Astrocyte (in vitro differentiated cells and primary cell): Measurements from ENCODE around the gene GYPC. TPM values are rescaled to one million over a fixed set of nuclear protein-coding genes. Genes with fewer than 3 reads are reported as not detected.

ENCODE experiments used
- DNase-seq: peaks from one replicate; pipeline ENCODE4 v3.0.0-alpha.2; 2010; ENCODE audit warnings: low read depth
- FAIRE-seq: peaks from 2 replicates; lab custom pipeline; 2011; peaks lifted over from hg19 to GRCh38; lab: Jason Lieb, UNC
- H2AFZ ChIP-seq: 2 replicates; pipeline ENCODE4 v1.6.0; 2012; ENCODE audit warnings: low read depth, low read length, inconsistent platforms
- H3K27ac ChIP-seq: 2 replicates; pipeline ENCODE4 v1.5.1; 2011; ENCODE audit warnings: low read depth, low read length, inconsistent platforms
- H3K27me3 ChIP-seq: 2 replicates; pipeline ENCODE4 v1.6.0; 2011; ENCODE audit warnings: low read length, inconsistent platforms; ENCODE audit not compliant: insufficient read depth
- H3K36me3 ChIP-seq: 2 replicates; pipeline ENCODE4 v1.5.1; 2011; ENCODE audit warnings: low read length, inconsistent platforms; ENCODE audit not compliant: insufficient read depth
- H3K4me1 ChIP-seq: 2 replicates; pipeline ENCODE4 v1.5.1; 2011; ENCODE audit warnings: low read length, inconsistent platforms; ENCODE audit not compliant: insufficient read depth
- H3K4me2 ChIP-seq: 2 replicates; pipeline ENCODE4 v1.6.0; 2012; ENCODE audit warnings: low read length, inconsistent platforms
- H3K4me3 ChIP-seq: 2 replicates; pipeline ENCODE4 v1.5.1; 2011; ENCODE audit warnings: low read depth, mild to moderate bottlenecking, low read length, inconsistent platforms; ENCODE audit not compliant: insufficient read depth
- H3K79me2 ChIP-seq: 2 replicates; pipeline ENCODE4 v1.6.0; 2012; ENCODE audit warnings: mild to moderate bottlenecking, low read length, inconsistent platforms; ENCODE audit not compliant: insufficient read depth
- H3K9ac ChIP-seq: 2 replicates; pipeline ENCODE4 v1.6.0; 2012; ENCODE audit warnings: mild to moderate bottlenecking, low read length, inconsistent platforms
- H3K9me3 ChIP-seq: 2 replicates; pipeline ENCODE4 v1.5.1; 2012; ENCODE audit warnings: low read depth, mild to moderate bottlenecking, low read length, inconsistent platforms; ENCODE audit not compliant: insufficient read depth
- H4K20me1 ChIP-seq: 2 replicates; pipeline ENCODE4 v1.6.0; 2012; ENCODE audit warnings: low read length, inconsistent platforms; ENCODE audit not compliant: insufficient read depth
- H3K27ac Mint-ChIP-seq: one replicate; pipeline ENCODE4 v1.8.0; 2021; ENCODE audit warnings: mild to moderate bottlenecking, mixed read lengths; ENCODE audit not compliant: unreplicated experiment
- H3K27me3 Mint-ChIP-seq: one replicate; pipeline ENCODE4 v1.8.0; 2021; ENCODE audit warnings: low read depth, mixed read lengths; ENCODE audit not compliant: unreplicated experiment
- H3K36me3 Mint-ChIP-seq: one replicate; pipeline ENCODE4 v1.8.0; 2021; ENCODE audit warnings: low read depth, mixed read lengths; ENCODE audit not compliant: unreplicated experiment
- H3K4me1 Mint-ChIP-seq: one replicate; pipeline ENCODE4 v1.8.0; 2021; ENCODE audit warnings: low read depth, mixed read lengths; ENCODE audit not compliant: unreplicated experiment
- H3K4me3 Mint-ChIP-seq: one replicate; pipeline ENCODE4 v1.8.0; 2021; ENCODE audit warnings: mild to moderate bottlenecking, moderate library complexity, mixed read lengths; ENCODE audit not compliant: unreplicated experiment
- H3K9me3 Mint-ChIP-seq: one replicate; pipeline ENCODE4 v1.8.0; 2021; ENCODE audit warnings: mild to moderate bottlenecking, mixed read lengths; ENCODE audit not compliant: unreplicated experiment
- EZH2 ChIP-seq: IDR thresholded peaks from 2 replicates; pipeline ENCODE4 v1.6.1; 2012; ENCODE audit warnings: mild to moderate bottlenecking, low read length, inconsistent platforms; ENCODE audit not compliant: insufficient read depth
- total RNA-seq: library from RNA; stranded (reverse); gene quantifications from 2 replicates; pipeline ENCODE4 v1.2.1, GENCODE V29; 2021
- TF ChIP-seq, protein P1 (sequence below): IDR thresholded peaks from 2 replicates; pipeline ENCODE4 v1.5.1; 2011; ENCODE audit warnings: low read depth, mild to moderate bottlenecking, inconsistent platforms, low read length, moderate library complexity; ENCODE audit not compliant: insufficient read depth

GYPC gene
- total RNA-seq, 1 donor from 2014 or later, result 29.3 TPM

DNA sequence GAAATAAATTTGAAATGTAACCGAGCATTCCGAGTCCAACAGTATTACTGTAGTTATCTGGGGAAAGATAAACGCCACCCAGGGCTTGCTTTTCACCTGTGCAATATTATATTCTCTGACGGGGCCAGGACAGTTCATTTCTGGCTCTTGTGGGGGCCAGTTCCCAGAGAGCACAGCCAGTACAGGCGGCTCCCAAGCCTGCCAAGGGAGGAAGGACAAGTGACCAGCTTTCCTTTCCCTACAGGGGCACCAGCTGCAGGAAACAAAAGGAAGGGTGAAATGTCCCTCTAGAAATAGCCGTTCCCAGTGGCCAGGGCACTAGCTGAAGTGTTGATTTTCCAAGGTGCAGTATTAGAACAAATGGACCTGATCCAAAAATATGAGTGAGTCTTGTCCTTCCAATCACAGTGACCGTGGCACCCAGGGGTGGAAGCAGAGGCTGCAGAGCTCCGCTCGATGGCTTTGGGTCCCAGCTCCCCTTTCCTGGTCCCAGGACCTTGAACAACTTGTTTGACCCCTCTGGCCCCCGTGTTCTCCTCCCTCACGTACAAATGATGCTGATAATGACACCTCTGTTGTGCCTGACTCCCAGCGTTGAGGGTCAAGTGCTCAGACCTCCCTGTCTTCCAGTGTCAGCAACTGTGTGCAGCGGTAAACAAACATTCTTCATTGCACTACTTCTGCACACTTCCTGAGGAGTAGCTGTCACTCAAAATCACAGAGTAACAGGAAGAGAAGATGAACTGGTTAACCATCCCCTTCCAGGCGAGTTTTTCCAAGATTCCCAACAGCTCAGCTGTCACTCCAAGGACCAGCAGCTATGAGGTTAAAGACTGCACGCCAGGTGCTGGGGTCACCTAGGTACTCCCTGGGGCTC is 40.9 kb downstream of the GYPC start:
- no peak for DNase-seq
- H3K27me3 ChIP-seq, result no peaks in the 10 kb centered on the region
- no peak overlapping the region for H3K4me3 Mint-ChIP-seq
- H3K9me3 Mint-ChIP-seq, result peaks cover 16% of the 10 kb centered on the region
- no peak overlapping the region for H3K4me3 ChIP-seq
- H3K36me3 Mint-ChIP-seq, result peaks cover 28% of the 10 kb centered on the region
- H2AFZ ChIP-seq, result no peak overlapping the region
- H3K4me1 Mint-ChIP-seq, result no peaks in the 10 kb centered on the region
- no peaks in the 10 kb centered on the region for H3K79me2 ChIP-seq
- no peak overlapping the region for H3K27ac Mint-ChIP-seq
- TF ChIP-seq, protein P1, sequence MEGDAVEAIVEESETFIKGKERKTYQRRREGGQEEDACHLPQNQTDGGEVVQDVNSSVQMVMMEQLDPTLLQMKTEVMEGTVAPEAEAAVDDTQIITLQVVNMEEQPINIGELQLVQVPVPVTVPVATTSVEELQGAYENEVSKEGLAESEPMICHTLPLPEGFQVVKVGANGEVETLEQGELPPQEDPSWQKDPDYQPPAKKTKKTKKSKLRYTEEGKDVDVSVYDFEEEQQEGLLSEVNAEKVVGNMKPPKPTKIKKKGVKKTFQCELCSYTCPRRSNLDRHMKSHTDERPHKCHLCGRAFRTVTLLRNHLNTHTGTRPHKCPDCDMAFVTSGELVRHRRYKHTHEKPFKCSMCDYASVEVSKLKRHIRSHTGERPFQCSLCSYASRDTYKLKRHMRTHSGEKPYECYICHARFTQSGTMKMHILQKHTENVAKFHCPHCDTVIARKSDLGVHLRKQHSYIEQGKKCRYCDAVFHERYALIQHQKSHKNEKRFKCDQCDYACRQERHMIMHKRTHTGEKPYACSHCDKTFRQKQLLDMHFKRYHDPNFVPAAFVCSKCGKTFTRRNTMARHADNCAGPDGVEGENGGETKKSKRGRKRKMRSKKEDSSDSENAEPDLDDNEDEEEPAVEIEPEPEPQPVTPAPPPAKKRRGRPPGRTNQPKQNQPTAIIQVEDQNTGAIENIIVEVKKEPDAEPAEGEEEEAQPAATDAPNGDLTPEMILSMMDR, result no peak
- no peak for TF ChIP-seq EZH2
- H3K36me3 ChIP-seq, result peaks cover 6% of the 10 kb centered on the region
- H3K4me2 ChIP-seq, result no peak overlapping the region
- no peaks in the 10 kb centered on the region for H3K9me3 ChIP-seq
- H3K27me3 Mint-ChIP-seq, result no peaks in the 10 kb centered on the region
- no peaks in the 10 kb centered on the region for H3K4me1 ChIP-seq
- no peaks in the 10 kb centered on the region for H4K20me1 ChIP-seq
- no peak overlapping the region for H3K27ac ChIP-seq
- H3K9ac ChIP-seq, result no peak overlapping the region
- FAIRE-seq, result no peak

DNA sequence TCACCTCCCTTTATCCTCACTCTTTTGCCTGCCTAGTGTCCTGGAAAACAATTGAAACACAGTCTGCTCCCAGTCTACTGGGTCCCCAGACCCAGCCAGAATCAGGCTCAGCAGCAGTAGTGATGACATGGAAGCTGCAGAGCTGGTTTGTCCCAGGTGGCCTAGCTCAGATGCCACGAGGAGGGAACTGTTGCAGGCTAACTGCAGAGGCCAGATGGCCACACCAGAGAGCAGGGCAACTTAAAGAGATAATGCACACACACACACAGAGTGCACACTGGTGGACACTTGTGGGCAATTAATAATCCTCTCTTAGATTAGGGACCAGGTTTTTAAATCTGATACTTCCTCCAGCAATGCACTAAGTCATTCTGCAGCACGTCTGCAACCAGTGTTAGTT is 42.4 kb downstream of the GYPC start:
- no peak overlapping the region for H3K4me2 ChIP-seq
- no peaks in the 10 kb centered on the region for H3K9me3 ChIP-seq
- no peaks in the 10 kb centered on the region for H3K27me3 Mint-ChIP-seq
- H3K4me1 ChIP-seq, result no peaks in the 10 kb centered on the region
- peaks cover 13% of the 10 kb centered on the region for H3K9me3 Mint-ChIP-seq
- no peak overlapping the region for H2AFZ ChIP-seq
- H3K36me3 Mint-ChIP-seq, result peaks cover 22% of the 10 kb centered on the region
- H3K4me3 ChIP-seq, result no peak overlapping the region
- no peaks in the 10 kb centered on the region for H3K79me2 ChIP-seq
- no peak for DNase-seq
- FAIRE-seq, result no peak
- TF ChIP-seq EZH2, result no peak
- TF ChIP-seq, protein P1, result no peak
- no peak overlapping the region for H3K27ac Mint-ChIP-seq
- peaks cover 6% of the 10 kb centered on the region for H3K36me3 ChIP-seq
- H3K27ac ChIP-seq, result no peak overlapping the region
- H3K4me1 Mint-ChIP-seq, result no peaks in the 10 kb centered on the region
- no peak overlapping the region for H3K9ac ChIP-seq
- no peaks in the 10 kb centered on the region for H4K20me1 ChIP-seq
- H3K4me3 Mint-ChIP-seq, result no peak overlapping the region
- H3K27me3 ChIP-seq, result no peaks in the 10 kb centered on the region

GRCh38 chr2:126699018-126699417 is 43.1 kb downstream of the GYPC start:
- no peaks in the 10 kb centered on the region for H3K79me2 ChIP-seq
- no peak overlapping the region for H3K9ac ChIP-seq
- no peak overlapping the region for H2AFZ ChIP-seq
- no peak for DNase-seq
- Mint-ChIP-seq H3K4me1 (no peaks in the 10 kb centered on the region), H3K9me3 (peaks cover 12% of the 10 kb centered on the region), H3K27ac (no peak overlapping the region), H3K27me3 (no peaks in the 10 kb centered on the region), H3K4me3 (no peak overlapping the region), H3K36me3 (peaks cover 19% of the 10 kb centered on the region)
- no peak for FAIRE-seq
- no peaks in the 10 kb centered on the region for H3K9me3 ChIP-seq
- no peaks in the 10 kb centered on the region for H4K20me1 ChIP-seq
- no peaks in the 10 kb centered on the region for H3K27me3 ChIP-seq
- no peaks in the 10 kb centered on the region for H3K4me1 ChIP-seq
- no peak overlapping the region for H3K4me3 ChIP-seq
- no peak for TF ChIP-seq EZH2
- TF ChIP-seq, protein P1, result no peak
- H3K4me2 ChIP-seq, result no peak overlapping the region
- no peak overlapping the region for H3K27ac ChIP-seq
- H3K36me3 ChIP-seq, result peaks cover 6% of the 10 kb centered on the region
